Mesothelial cell of epicardium (in vitro differentiated cells): ENCODE results near the gene DNAH2. TPM values are rescaled to one million over a fixed set of nuclear protein-coding genes. Genes with fewer than 3 reads are reported as not detected.

Experiments
- DNase-seq, 2 experiments: peaks; one replicate each; pipeline ENCODE4 v3.0.0; 2021; ENCODE audit warnings: low spot score in 2 of 2; ENCODE audit not compliant: unreplicated experiment in 2 of 2
- H3K27ac Mint-ChIP-seq: 2 replicates; pipeline ENCODE4 v1.8.0; 2021; ENCODE audit warnings: mixed read lengths
- H3K27me3 Mint-ChIP-seq: 2 replicates; pipeline ENCODE4 v1.8.0; 2021; ENCODE audit warnings: low read depth, mixed read lengths
- H3K36me3 Mint-ChIP-seq: 2 replicates; pipeline ENCODE4 v1.8.0; 2021; ENCODE audit warnings: mixed read lengths
- H3K4me1 Mint-ChIP-seq: 2 replicates; pipeline ENCODE4 v1.8.0; 2021; ENCODE audit warnings: mixed read lengths
- H3K4me3 Mint-ChIP-seq: 2 replicates; pipeline ENCODE4 v1.8.0; 2021; ENCODE audit warnings: mild to moderate bottlenecking, moderate library complexity, mixed read lengths
- H3K9me3 Mint-ChIP-seq: 2 replicates; pipeline ENCODE4 v1.8.0; 2021; ENCODE audit warnings: mixed read lengths
- CTCF ChIP-seq: fragments of 200-600 bp; sonication (generic); IDR thresholded peaks from one replicate; pipeline ENCODE4 v1.5.0; 2021; ENCODE audit warnings: antibody characterized with exemption; ENCODE audit not compliant: unreplicated experiment
- total RNA-seq: library from RNA; stranded (reverse); gene quantifications from 3 replicates; pipeline ENCODE4 v1.2.1, GENCODE V29; 2021

Gene DNAH2
- total RNA-seq, 1 donor from 2014 or later, result 0.18 TPM

GRCh38 chr17:7789131-7789530 is 71.6 kb downstream of the DNAH2 start:
- no peaks in the 10 kb centered on the region for H3K4me1 Mint-ChIP-seq

GRCh38 chr17:7790150-7790549 is 72.6 kb downstream of the DNAH2 start:
- Mint-ChIP-seq H3K36me3 (no peaks in the 10 kb centered on the region), H3K4me3 (no peak overlapping the region), H3K27me3 (no peaks in the 10 kb centered on the region), H3K4me1 (no peaks in the 10 kb centered on the region), H3K27ac (no peak overlapping the region), H3K9me3 (no peaks in the 10 kb centered on the region)
- no peak for DNase-seq
- no peak for TF ChIP-seq CTCF

More at GRCh38 chr17:7789131-7789530, 71.6 kb downstream of the DNAH2 start:
- no peak overlapping the region for H3K4me3 Mint-ChIP-seq
- no peaks in the 10 kb centered on the region for H3K9me3 Mint-ChIP-seq
- no peaks in the 10 kb centered on the region for H3K36me3 Mint-ChIP-seq
- TF ChIP-seq CTCF, result no peak
- H3K27me3 Mint-ChIP-seq, result no peaks in the 10 kb centered on the region
- no peak overlapping the region for H3K27ac Mint-ChIP-seq
- no peak for DNase-seq

- no peak for DNase-seq
- Mint-ChIP-seq H3K4me1 (no peaks in the 10 kb centered on the region), H3K9me3 (no peaks in the 10 kb centered on the region), H3K36me3 (no peaks in the 10 kb centered on the region), H3K27me3 (peaks cover 4% of the 10 kb centered on the region), H3K4me3 (no peak overlapping the region), H3K27ac (no peak overlapping the region)
- TF ChIP-seq CTCF, result no peak
These were observed 75.1 kb downstream of the DNAH2 start for GRCh38 chr17:7792611-7793010.

- H3K4me1 Mint-ChIP-seq, result no peaks in the 10 kb centered on the region
- no peaks in the 10 kb centered on the region for H3K36me3 Mint-ChIP-seq
- H3K4me3 Mint-ChIP-seq, result no peak overlapping the region
- TF ChIP-seq CTCF, result no peak
- H3K9me3 Mint-ChIP-seq, result no peaks in the 10 kb centered on the region
- H3K27ac Mint-ChIP-seq, result no peak overlapping the region
- H3K27me3 Mint-ChIP-seq, result peaks cover 7% of the 10 kb centered on the region
- no peak for DNase-seq
These were observed 76.6 kb downstream of the DNAH2 start for GRCh38 chr17:7794075-7794663.

- Mint-ChIP-seq H3K9me3 (no peaks in the 10 kb centered on the region), H3K36me3 (no peaks in the 10 kb centered on the region), H3K27me3 (peaks cover 7% of the 10 kb centered on the region), H3K4me1 (peaks cover 4% of the 10 kb centered on the region), H3K4me3 (no peak overlapping the region), H3K27ac (no peak overlapping the region)
- DNase-seq, result no peak
- no peak for TF ChIP-seq CTCF
These were observed 80.4 kb downstream of the DNAH2 start for GRCh38 chr17:7797976-7798375.

- no peak for DNase-seq
- Mint-ChIP-seq H3K4me1 (peaks cover 6% of the 10 kb centered on the region), H3K27me3 (peaks cover 7% of the 10 kb centered on the region), H3K27ac (no peak overlapping the region), H3K9me3 (no peaks in the 10 kb centered on the region), H3K36me3 (no peaks in the 10 kb centered on the region), H3K4me3 (no peak overlapping the region)
- TF ChIP-seq CTCF, result no peak
These were observed 81.3 kb downstream of the DNAH2 start for GRCh38 chr17:7798839-7799238.
